ENCODE results near the gene CALB2.

Gene CALB2

GRCh38 chr16:71429581-71429980 lies 71.1 kb downstream of the CALB2 start:
- DNase-seq = no peak

GRCh38 chr16:71430744-71431143 lies 72.2 kb downstream of the CALB2 start:
- no peak for DNase-seq

GRCh38 chr16:71431176-71431575 lies 72.7 kb downstream of the CALB2 start:
- DNase-seq = no peak

GRCh38 chr16:71431991-71432390 lies 73.5 kb downstream of the CALB2 start:
- no peak for DNase-seq

- DNase-seq = no peak
Observed at GRCh38 chr16:71432906-71433305, 74.4 kb downstream of the CALB2 start.

GRCh38 chr16:71436473-71436872 lies 78.0 kb downstream of the CALB2 start:
- no peak for DNase-seq

GRCh38 chr16:71439523-71439922 lies 81.0 kb downstream of the CALB2 start:
- no peak for DNase-seq

All from activated effector memory CD4-positive, alpha-beta T cell treated with Interleukin-2 at 50 U/mL for 16 hours (primary cell).